Mucosa of descending colon (tissue), 3 donors: ENCODE measurements around the gene SIL1. TPM values are rescaled to one million over a fixed set of nuclear protein-coding genes. Genes with fewer than 3 reads are reported as not detected.

ENCODE experiments used
- ATAC-seq: fragments of 200-7000 bp; cut with Tn5 transposase; one replicate; pipeline ENCODE4 v1.9.1; 2020; ENCODE audit warnings: mild to moderate bottlenecking, moderate library complexity
- DNase-seq, 3 donors: peaks; one replicate each; pipeline ENCODE4 v3.0.0-alpha.2; 2020
- H3K36me3 ChIP-seq: fragments of 200-600 bp; one replicate; pipeline ENCODE4 v1.8.0; 2021; ENCODE audit warnings: low read depth, mild to moderate bottlenecking
- H3K4me1 ChIP-seq: fragments of 200-600 bp; one replicate; pipeline ENCODE4 v1.8.0; 2021; ENCODE audit warnings: low read depth, mild to moderate bottlenecking
- H3K4me3 ChIP-seq: fragments of 200-600 bp; one replicate; pipeline ENCODE4 v1.8.0; 2021; ENCODE audit warnings: mild to moderate bottlenecking
- H3K9me3 ChIP-seq: fragments of 200-600 bp; one replicate; pipeline ENCODE4 v1.8.0; 2021; ENCODE audit warnings: mild to moderate bottlenecking
- intact Hi-C, 2 donors: fragments of 100-400 bp; cut with DNase I in 1 of 2; cut with micrococcal nuclease in 1 of 2; formaldehyde crosslinking; loops; one replicate each; pipeline versions ENCODE4 v1.11.0 to v1.11.1; 2022; cut with DNase I, micrococcal nuclease
- total RNA-seq, 3 donors: library from RNA; stranded (reverse); fragmentation: NEBNext Ultra II Directional in 2 of 3; extraction: Animal tissue kit (Norgen Biotek cat#: 25700) in 2 of 3; gene quantifications; one replicate each; pipeline versions ENCODE4 v1.2.1 to v1.2.4, GENCODE V29; 2021 to 2023
- TF ChIP-seq, protein P1 (sequence below): fragments of 200-600 bp; IDR thresholded peaks from one replicate; pipeline ENCODE4 v1.8.0; 2022; ENCODE audit warnings: antibody characterized with exemption, mild to moderate bottlenecking
- donor health status: DM: no; HTN: no; CAD: no; lungs with moderate emphysema.
- donor health status: DM: no; HTN: no; CAD: no.
- donor health status: DM: no; HTN: yes; CAD: no.

SIL1 gene
- total RNA-seq, 3 donors from 2014 or later, result 35.2 to 35.8 (median 35.6) TPM

DNA sequence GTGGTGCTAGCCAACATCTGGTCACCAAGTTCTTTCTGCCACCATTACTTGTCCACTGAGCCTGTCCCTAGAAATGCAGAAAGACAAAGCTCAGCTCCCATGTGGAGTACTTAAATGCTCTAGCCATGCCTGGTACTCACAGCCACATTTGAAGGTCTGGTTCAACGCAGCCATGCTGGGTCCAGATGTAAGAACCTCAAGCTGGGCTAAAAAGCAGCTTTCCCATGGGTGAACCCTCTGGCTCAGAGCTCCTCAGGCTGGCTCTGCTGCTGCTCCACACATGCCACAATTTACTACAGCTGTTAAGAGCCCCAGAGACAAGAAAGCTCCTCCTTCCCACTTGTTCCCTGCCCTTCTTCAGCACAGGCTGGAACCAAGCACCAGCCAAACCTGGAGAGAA is 225.9 kb downstream of the SIL1 start:
- TF ChIP-seq, protein P1, sequence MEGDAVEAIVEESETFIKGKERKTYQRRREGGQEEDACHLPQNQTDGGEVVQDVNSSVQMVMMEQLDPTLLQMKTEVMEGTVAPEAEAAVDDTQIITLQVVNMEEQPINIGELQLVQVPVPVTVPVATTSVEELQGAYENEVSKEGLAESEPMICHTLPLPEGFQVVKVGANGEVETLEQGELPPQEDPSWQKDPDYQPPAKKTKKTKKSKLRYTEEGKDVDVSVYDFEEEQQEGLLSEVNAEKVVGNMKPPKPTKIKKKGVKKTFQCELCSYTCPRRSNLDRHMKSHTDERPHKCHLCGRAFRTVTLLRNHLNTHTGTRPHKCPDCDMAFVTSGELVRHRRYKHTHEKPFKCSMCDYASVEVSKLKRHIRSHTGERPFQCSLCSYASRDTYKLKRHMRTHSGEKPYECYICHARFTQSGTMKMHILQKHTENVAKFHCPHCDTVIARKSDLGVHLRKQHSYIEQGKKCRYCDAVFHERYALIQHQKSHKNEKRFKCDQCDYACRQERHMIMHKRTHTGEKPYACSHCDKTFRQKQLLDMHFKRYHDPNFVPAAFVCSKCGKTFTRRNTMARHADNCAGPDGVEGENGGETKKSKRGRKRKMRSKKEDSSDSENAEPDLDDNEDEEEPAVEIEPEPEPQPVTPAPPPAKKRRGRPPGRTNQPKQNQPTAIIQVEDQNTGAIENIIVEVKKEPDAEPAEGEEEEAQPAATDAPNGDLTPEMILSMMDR, result no peak
- no peak for ATAC-seq
- DNase-seq, result no peak
- intact Hi-C loops, result no loop called here
- Histone ChIP-seq H3K9me3 (no peaks in the 10 kb centered on the region), H3K36me3 (no peaks in the 10 kb centered on the region), H3K4me1 (peaks cover 4% of the 10 kb centered on the region), H3K4me3 (no peak overlapping the region)

DNA sequence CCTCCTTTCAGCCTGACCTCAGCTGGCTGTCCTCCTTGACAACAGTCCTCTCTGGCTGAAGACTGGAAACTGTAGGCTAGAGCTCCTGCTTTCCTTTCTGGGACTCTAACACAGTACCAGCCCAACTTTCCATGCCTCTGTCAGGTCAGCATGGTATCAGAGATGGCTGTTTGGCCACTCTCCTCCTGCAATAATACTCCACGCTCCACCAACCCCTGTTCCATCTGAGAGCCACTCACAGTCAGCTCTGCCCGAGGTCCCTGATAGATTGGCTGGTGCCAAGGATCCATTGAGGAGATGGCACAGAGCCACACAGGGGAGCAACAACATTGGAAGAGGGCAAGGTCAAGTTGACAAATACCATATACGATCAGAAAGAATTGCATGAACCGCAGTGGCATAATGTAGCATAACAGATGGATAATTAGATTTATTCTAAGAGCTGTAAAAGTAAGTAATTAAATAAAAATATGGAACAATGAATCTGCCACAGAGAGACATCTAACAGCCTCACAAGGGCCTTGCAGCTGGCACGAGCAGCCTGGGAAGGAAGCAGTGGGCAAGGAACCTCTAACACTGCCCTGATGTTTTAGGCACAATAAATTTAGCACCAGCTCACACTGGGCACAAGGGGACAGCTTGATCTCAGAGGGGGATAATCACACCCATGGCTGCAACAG is 228.7 kb downstream of the SIL1 start:
- Histone ChIP-seq H3K36me3 (no peaks in the 10 kb centered on the region), H3K4me1 (peaks cover 8% of the 10 kb centered on the region), H3K9me3 (no peaks in the 10 kb centered on the region), H3K4me3 (no peak overlapping the region)
- intact Hi-C loops, result no loop called here
- DNase-seq (no peak), ATAC-seq (no peak)
- TF ChIP-seq, protein P1, result no peak

DNA sequence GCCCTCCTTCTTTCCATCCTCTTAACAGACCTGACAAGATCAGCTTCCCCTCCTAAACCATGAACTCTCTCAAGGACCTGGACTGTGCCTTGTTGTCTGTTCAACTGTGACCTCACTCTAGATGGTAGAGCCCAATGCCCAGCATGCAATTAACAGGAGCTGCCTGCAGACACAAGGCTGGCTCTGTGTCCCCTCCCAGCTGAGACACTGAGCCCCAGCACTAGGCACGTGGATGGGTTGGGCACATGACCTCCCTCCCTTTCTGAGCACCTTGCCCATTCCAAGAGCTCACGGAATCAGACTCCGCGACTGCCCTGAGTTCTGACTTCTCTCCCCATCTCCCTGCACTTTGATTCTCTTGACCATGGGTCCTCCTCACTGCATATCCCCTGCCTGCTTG is 229.6 kb downstream of the SIL1 start:
- H3K4me1 ChIP-seq, result peaks cover 13% of the 10 kb centered on the region
- intact Hi-C loops, result no loop called here
- DNase-seq (no peak), ATAC-seq (no peak)
- H3K9me3 ChIP-seq, result no peaks in the 10 kb centered on the region
- TF ChIP-seq, protein P1, result no peak
- H3K4me3 ChIP-seq, result no peak overlapping the region
- no peaks in the 10 kb centered on the region for H3K36me3 ChIP-seq

DNA sequence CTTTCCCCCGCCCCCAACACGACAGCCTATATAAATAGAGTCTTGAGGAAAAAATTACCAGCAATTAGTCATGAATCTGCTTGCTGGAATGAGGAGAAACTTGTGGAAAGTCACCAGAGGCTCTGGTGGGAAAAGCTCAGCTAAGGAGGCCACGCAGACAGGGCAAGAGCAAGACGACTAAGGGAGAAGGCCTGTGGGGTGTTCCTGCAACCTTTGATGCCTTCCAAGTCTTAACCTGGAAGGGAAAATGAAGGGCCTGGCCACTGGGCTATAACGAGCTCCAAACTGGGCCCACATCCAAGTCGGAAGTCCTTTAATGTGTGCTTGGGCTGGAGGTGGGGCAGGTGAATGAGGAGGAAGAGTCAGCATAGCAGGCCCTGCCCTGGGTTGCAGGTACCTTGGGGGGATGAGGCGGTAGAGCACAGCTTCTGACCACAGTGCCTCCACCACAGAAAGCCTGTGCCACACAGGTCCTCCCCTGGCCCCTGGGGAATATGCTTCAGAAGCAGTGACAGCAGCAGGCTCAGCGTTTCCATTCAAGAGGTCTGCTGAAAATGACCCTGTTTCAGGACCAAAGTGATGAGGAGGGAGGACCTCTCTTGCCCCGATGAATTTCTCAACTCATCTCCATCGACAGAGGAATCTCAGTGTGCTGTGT is 230.2 kb downstream of the SIL1 start:
- no peak overlapping the region for H3K4me3 ChIP-seq
- H3K36me3 ChIP-seq, result no peaks in the 10 kb centered on the region
- H3K4me1 ChIP-seq, result peaks cover 13% of the 10 kb centered on the region
- TF ChIP-seq, protein P1, result no peak
- DNase-seq (peak; percentile 77 to 94 (median 84)), ATAC-seq (peak; percentile 93)
- no peaks in the 10 kb centered on the region for H3K9me3 ChIP-seq
- intact Hi-C loops, result no loop called here

DNA sequence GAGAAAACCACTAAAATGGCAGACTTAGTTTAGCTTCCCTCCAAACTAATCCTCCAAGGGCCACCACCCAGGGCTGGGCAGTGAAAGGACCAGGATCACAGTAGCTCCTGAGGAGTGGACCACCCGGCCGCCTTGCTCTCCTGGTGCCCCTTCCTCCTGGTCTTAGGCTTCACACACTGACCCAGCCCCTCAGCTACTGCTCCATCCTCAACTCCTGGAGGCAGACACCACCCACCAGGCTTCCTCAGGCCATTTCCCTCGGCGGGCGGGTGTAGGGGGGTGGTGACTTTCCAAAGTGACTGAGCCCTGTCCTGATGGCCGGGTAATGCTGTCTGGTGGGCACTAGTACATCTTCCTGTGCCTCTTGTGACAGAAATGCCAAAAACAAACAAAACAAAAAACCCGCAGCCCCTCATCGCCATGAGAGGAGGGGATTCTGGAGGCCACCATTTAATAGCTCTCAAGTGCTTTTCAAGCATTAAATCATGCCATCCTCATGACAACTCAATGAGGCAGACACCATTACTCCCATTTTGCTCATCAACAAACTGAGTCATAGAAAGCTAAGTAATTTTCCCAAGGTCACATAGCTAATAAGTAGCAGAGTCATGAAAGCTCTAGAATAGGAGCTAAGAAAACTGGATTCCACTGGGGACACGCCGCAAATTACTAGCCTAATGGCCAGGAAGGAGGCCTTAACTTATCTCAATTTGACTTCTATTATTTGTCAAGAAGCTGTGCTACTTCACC is 231.8 kb downstream of the SIL1 start:
- Histone ChIP-seq H3K36me3 (no peaks in the 10 kb centered on the region), H3K9me3 (no peaks in the 10 kb centered on the region), H3K4me1 (peaks cover 13% of the 10 kb centered on the region), H3K4me3 (no peak overlapping the region)
- intact Hi-C loops, result no loop called here
- TF ChIP-seq, protein P1, result no peak
- no peak for DNase-seq
- no peak for ATAC-seq
